A673 (cell line): ENCODE measurements around the gene HRK.

Experiments
- CTCF ChIP-seq: fragments of 300-800, 200-600 bp; sonication (generic); conservative IDR thresholded peaks from 2 replicates; pipeline ENCODE4 v1.5.1; 2017; ENCODE audit warnings: low read depth, mild to moderate bottlenecking, antibody characterized with exemption, low read length, moderate library complexity, mixed read lengths
- EZH2 ChIP-seq: fragments of 200-600 bp; sonication (generic); IDR thresholded peaks from 2 replicates; pipeline ENCODE4 v1.6.1; 2017; ENCODE audit warnings: borderline replicate concordance, low read depth, mild to moderate bottlenecking, mixed read lengths, antibody characterized with exemption, low read length; ENCODE audit not compliant: poor library complexity, severe bottlenecking

- TF ChIP-seq CTCF (no peak), EZH2 (no peak)
Observed at GRCh38 chr12:116870306-116870705, 10.9 kb downstream of the HRK start.
